K562 (cell line): ENCODE measurements around the gene ITPKB. TPM values are rescaled to one million over a fixed set of nuclear protein-coding genes. Genes with fewer than 3 reads are reported as not detected.

Experiments
- ATAC-seq: fragments of 200-7000 bp; cut with Tn5 transposase; 3 replicates; pipeline ENCODE4 v1.9.1; 2020; ENCODE audit warnings: moderate library complexity
- BruUV-seq: library from RNA; stranded (reverse); fragments of 400-500 nt; replicated peaks from 2 replicates; lab custom pipeline; 2021; lab: Mats Ljungman, UMichigan
- CTCF ChIA-PET: fragments of 300-600 bp; formaldehyde crosslinking; extraction: SDS; loops from one replicate; lab custom pipeline; 2021; ENCODE audit warnings: low intra/inter-chr PET ratio; lab: Yijun Ruan, JAX
- POLR2A ChIA-PET: fragments of 300-600, 350-650 bp; sonication (Branson Sonifier 250); formaldehyde crosslinking; extraction: SDS; loops from one replicate; lab custom pipeline; 2021; ENCODE audit warnings: antibody characterized with exemption, inconsistent platforms; lab: Yijun Ruan, JAX
- DNase-seq, 4 experiments: peaks; one replicate each; pipeline versions ENCODE4 v3.0.0 to v3.0.0-alpha.2; 2011 to 2018; ENCODE audit warnings: low spot score in 3 of 4, mixed read lengths in 3 of 4; ENCODE audit errors: extremely low read depth in 1 of 4
- FAIRE-seq: peaks from 2 replicates; lab custom pipeline; 2011; peaks lifted over from hg19 to GRCh38; lab: Jason Lieb, UNC
- H2AFZ ChIP-seq: 2 replicates; pipeline ENCODE4 v1.6.0; 2011; ENCODE audit warnings: low read depth, low read length, control low read depth, inconsistent platforms
- H3K27ac ChIP-seq: fragments of 200-600 bp; 3 replicates; pipeline ENCODE4 v1.8.0; 2011; ENCODE audit warnings: low read depth, mild to moderate bottlenecking, control low read depth, inconsistent platforms, low read length, moderate library complexity, mixed read lengths; ENCODE audit errors: extremely low read depth
- H3K27me3 ChIP-seq, 2 experiments: fragments of 300-600 bp in 1 of 2; 2 replicates in 1 of 2; 3 replicates in 1 of 2; pipeline versions ENCODE4 v1.6.0 to v1.8.0; 2011; ENCODE audit warnings: inconsistent platforms in 2 of 2, low read length in 2 of 2, mild to moderate bottlenecking in 1 of 2, mixed read lengths in 1 of 2, moderate library complexity in 1 of 2; ENCODE audit not compliant: control insufficient read depth in 2 of 2, insufficient read depth in 2 of 2
- H3K36me3 ChIP-seq: fragments of 300-600 bp; 3 replicates; pipeline ENCODE4 v1.8.0; 2011; ENCODE audit warnings: mild to moderate bottlenecking, low read length, inconsistent platforms; ENCODE audit not compliant: control insufficient read depth, insufficient read depth
- H3K4me1 ChIP-seq, 2 experiments: fragments of 200-600 bp in 1 of 2; replicated peaks in 1 of 2; 2 replicates in 1 of 2; 3 replicates in 1 of 2; pipeline versions ENCODE4 v1.5.1 to v1.8.0; 2011; ENCODE audit warnings: inconsistent platforms in 2 of 2, low read length in 2 of 2, mild to moderate bottlenecking in 1 of 2, mixed read lengths in 1 of 2, moderate library complexity in 1 of 2; ENCODE audit not compliant: control insufficient read depth in 2 of 2, insufficient read depth in 2 of 2
- H3K4me2 ChIP-seq: 2 replicates; pipeline ENCODE4 v1.6.1; 2011; ENCODE audit warnings: low read length, control low read depth, inconsistent platforms, mixed read lengths; ENCODE audit not compliant: insufficient read depth
- H3K4me3 ChIP-seq: fragments of 200-600 bp; sonication (generic), shearing (Covaris generic); 2 replicates; pipeline ENCODE4 v1.5.1; 2016; ENCODE audit warnings: control low read depth, inconsistent platforms
- H3K79me2 ChIP-seq: fragments of 200-600 bp; 3 replicates; pipeline ENCODE4 v1.8.0; 2011; ENCODE audit warnings: low read length, inconsistent platforms; ENCODE audit not compliant: control insufficient read depth, insufficient read depth
- H3K9ac ChIP-seq, 2 experiments: 2 replicates each; pipeline versions ENCODE4 v1.6.0 to v1.6.1; 2011; ENCODE audit warnings: low read depth in 2 of 2, low read length in 2 of 2, control low read depth in 1 of 2, inconsistent platforms in 1 of 2, mild to moderate bottlenecking in 1 of 2, mixed read lengths in 1 of 2; ENCODE audit not compliant: insufficient read depth in 1 of 2
- H3K9me1 ChIP-seq: one replicate; pipeline ENCODE4 v1.6.0; 2011; ENCODE audit warnings: inconsistent platforms, mild to moderate bottlenecking, low read length, moderate library complexity; ENCODE audit not compliant: control insufficient read depth, insufficient read depth
- H3K9me3 ChIP-seq: replicated peaks from 2 replicates; pipeline ENCODE4 v1.5.1; 2011; ENCODE audit warnings: low read depth, low read length, inconsistent platforms; ENCODE audit not compliant: control insufficient read depth, insufficient read depth
- H4K20me1 ChIP-seq: replicated peaks from 2 replicates; pipeline ENCODE4 v1.6.1; 2011; ENCODE audit warnings: low read length, inconsistent platforms, mixed read lengths; ENCODE audit not compliant: control insufficient read depth, insufficient read depth
- MEF2A ChIP-seq: IDR thresholded peaks from 2 replicates; pipeline ENCODE4 v1.6.1; 2011; ENCODE audit warnings: low read depth, mild to moderate bottlenecking, low read length, moderate library complexity; ENCODE audit not compliant: control insufficient read depth
- NFE2L1 ChIP-seq: fragments of 450-650 bp; IDR thresholded peaks from 2 replicates; pipeline ENCODE4 v1.6.1; 2016; ENCODE audit warnings: missing genetic modification characterization, low read depth, mild to moderate bottlenecking, missing compliant biosample characterization, moderate library complexity, borderline replicate concordance
- RBM17 ChIP-seq: fragments of 200-400 bp; formaldehyde crosslinking; IDR thresholded peaks from 2 replicates; pipeline ENCODE4 v1.6.1; 2017; ENCODE audit warnings: low read depth, mild to moderate bottlenecking, low read length, borderline replicate concordance
- ZNF589 ChIP-seq: fragments of 200-800 bp; sonication (Bioruptor generic); IDR thresholded peaks from 2 replicates; pipeline ENCODE4 v1.6.1; 2016; ENCODE audit warnings: low read depth, missing genetic modification characterization, missing compliant biosample characterization
- ZNF717 ChIP-seq: fragments of 250-450 bp; sonication (Bioruptor Pico); IDR thresholded peaks from 2 replicates; pipeline ENCODE4 v1.5.0; 2021
- WGBS: fragments of 100-300 bp; shearing (Covaris generic); methylation state at CpG from one replicate; pipeline ENCODE4 v1.1.6; 2016; ENCODE audit warnings: low coverage, mixed read lengths; ENCODE audit not compliant: insufficient coverage; ENCODE audit errors: missing lambda C conversion rate; 5-methylcytosine and 5-hydroxymethylcytosine counted together
- in situ Hi-C: fragments of 300-500 bp; cut with MboI; formaldehyde crosslinking; loops from 4 replicates; pipeline ENCODE4 v1.15.0; 2018; ENCODE audit warnings: inconsistent platforms, mixed read lengths
- intact Hi-C: fragments of 100-400 bp; cut with micrococcal nuclease; formaldehyde crosslinking; loops from 2 replicates; pipeline ENCODE4 v1.14.2; 2022
- polyA plus RNA-seq, 8 experiments: library from polyadenylated mRNA; depleted of rRNA in 4 of 8; stranded (reverse) in 5 of 8; unstranded in 3 of 8; fragments of >200 nt; fragmentation: Nextera tagmentation in 2 of 8; fragmentation: Illumina TruSeq in 1 of 8; extraction: Ambion mirVana in 2 of 8; extraction: Trizol in 1 of 8; gene quantifications; 2 replicates each; pipeline versions ENCODE4 v1.2.1 to v1.2.3, GENCODE V29; 2011 to 2014; ENCODE audit warnings: inconsistent platforms in 1 of 8, missing spikeins in 1 of 8
- total RNA-seq, 7 experiments: library from RNA; depleted of rRNA in 6 of 7; stranded (reverse); fragments of >200 nt in 6 of 7; fragmentation: Illumina TruSeq in 2 of 7; extraction: Trizol in 2 of 7; gene quantifications; 2 replicates each; pipeline versions ENCODE4 v1.2.1 to v1.2.3, GENCODE V29; 2011 to 2021; ENCODE audit warnings: low replicate concordance in 1 of 7
- TF ChIP-seq, protein P1 (sequence below): fragments of 250-450 bp; sonication (Bioruptor Pico); IDR thresholded peaks from 2 replicates; pipeline ENCODE4 v1.8.0; 2022; ENCODE audit warnings: inconsistent platforms, mild to moderate bottlenecking, moderate library complexity, borderline replicate concordance
- TF ChIP-seq, protein P2 (sequence below): fragments of 450-650 bp; conservative IDR thresholded peaks from 2 replicates; pipeline ENCODE4 v1.6.1; 2016; ENCODE audit warnings: missing genetic modification characterization, low read depth, mild to moderate bottlenecking, missing compliant biosample characterization, moderate library complexity
- TF ChIP-seq, protein P3 (sequence below), 2 experiments: IDR thresholded peaks; 2 replicates each; pipeline ENCODE4 v1.6.1; 2012; ENCODE audit warnings: improper control_type of control experiment in 2 of 2, low read depth in 2 of 2, low read length in 2 of 2, borderline replicate concordance in 1 of 2

ITPKB gene
- total and polyA plus RNA-seq, 9 of the 15 experiments (the other 6 are each of a cell fraction or from before 2014, with no cell fraction given): 0.01 to 0.22 TPM; not detected in 7

DNA sequence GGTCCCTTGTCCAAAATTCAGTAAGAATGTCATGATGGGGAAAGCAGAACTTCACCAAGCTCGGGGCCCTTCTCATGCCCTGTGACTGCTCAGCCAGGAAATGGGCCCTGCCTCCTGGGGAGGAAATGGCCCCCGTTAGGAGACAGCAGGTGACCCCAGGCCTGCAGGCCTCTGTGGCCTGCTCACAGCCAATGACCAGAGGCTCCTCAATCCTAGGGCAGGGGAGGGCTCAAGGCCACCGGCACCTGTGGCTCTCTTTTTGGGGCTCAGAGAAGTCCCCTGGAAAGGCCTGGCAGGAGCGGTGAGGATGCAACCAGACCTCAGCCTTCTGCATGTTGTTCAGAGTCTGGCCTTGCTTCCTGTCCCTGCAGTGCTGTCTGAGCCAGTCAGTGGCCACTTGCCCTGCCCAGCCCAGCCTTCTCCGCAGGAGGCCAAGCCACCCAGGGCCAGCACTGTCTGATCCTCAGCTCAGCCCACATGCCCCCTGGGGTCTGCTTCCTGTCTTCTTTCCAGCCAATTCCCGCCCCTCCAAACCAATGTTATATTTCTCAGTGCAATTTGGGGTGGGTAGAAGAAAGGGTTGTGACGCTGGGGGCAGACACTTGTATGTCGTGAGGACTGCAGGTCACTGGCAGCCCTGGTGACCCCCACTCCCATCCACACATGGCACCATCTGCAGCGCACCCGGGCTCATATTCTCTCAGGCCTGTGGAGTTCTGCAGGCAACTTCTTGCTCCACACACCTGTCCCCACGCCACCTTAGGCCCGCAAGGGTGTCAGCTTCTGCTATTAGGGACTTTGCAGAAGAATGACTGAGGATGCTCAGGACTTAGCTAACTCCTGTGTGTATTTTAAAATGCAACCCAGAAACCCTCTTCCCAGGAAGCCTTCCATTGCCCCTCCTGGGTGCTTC, 83.6 kb downstream of the ITPKB start:
- no peak overlapping the region for H3K27ac ChIP-seq
- no peaks in the 10 kb centered on the region for H3K36me3 ChIP-seq
- H3K79me2 ChIP-seq: no peaks in the 10 kb centered on the region
- CTCF ChIA-PET: no interaction called here
- no peak for ATAC-seq
- intact Hi-C loops: no loop called here
- no peak overlapping the region for H2AFZ ChIP-seq
- POLR2A ChIA-PET: interaction anchor here (0.7 to 1.3 kb wide), 3 partner anchors 15 to 166 kb away, joined by 3 to 5 read pairs (median 3); no protein-coding TSS in a partner anchor
- H3K4me1 ChIP-seq: peaks cover 0 to 1% of the 10 kb centered on the region in 2 experiments; a peak in 2 of 5 replicates
- FAIRE-seq: no peak
- no TSS peak for BruUV-seq
- DNase-seq: no peak
- H3K9me1 ChIP-seq: no peaks in the 10 kb centered on the region
- no peak overlapping the region for H3K4me3 ChIP-seq
- no peak overlapping the region for H3K4me2 ChIP-seq
- no peaks in the 10 kb centered on the region for H3K9me3 ChIP-seq
- H4K20me1 ChIP-seq: peaks cover 15% of the 10 kb centered on the region
- in situ Hi-C loops: no loop called here
- peaks cover 47 to 65% of the 10 kb centered on the region in 2 experiments for H3K27me3 ChIP-seq
- TF ChIP-seq, protein P1, sequence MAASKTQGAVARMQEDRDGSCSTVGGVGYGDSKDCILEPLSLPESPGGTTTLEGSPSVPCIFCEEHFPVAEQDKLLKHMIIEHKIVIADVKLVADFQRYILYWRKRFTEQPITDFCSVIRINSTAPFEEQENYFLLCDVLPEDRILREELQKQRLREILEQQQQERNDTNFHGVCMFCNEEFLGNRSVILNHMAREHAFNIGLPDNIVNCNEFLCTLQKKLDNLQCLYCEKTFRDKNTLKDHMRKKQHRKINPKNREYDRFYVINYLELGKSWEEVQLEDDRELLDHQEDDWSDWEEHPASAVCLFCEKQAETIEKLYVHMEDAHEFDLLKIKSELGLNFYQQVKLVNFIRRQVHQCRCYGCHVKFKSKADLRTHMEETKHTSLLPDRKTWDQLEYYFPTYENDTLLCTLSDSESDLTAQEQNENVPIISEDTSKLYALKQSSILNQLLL (CRISPR knock-in tag): no peak
- TF ChIP-seq, protein P2, sequence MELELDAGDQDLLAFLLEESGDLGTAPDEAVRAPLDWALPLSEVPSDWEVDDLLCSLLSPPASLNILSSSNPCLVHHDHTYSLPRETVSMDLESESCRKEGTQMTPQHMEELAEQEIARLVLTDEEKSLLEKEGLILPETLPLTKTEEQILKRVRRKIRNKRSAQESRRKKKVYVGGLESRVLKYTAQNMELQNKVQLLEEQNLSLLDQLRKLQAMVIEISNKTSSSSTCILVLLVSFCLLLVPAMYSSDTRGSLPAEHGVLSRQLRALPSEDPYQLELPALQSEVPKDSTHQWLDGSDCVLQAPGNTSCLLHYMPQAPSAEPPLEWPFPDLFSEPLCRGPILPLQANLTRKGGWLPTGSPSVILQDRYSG (tag): no peak
- TF ChIP-seq, protein P3, sequence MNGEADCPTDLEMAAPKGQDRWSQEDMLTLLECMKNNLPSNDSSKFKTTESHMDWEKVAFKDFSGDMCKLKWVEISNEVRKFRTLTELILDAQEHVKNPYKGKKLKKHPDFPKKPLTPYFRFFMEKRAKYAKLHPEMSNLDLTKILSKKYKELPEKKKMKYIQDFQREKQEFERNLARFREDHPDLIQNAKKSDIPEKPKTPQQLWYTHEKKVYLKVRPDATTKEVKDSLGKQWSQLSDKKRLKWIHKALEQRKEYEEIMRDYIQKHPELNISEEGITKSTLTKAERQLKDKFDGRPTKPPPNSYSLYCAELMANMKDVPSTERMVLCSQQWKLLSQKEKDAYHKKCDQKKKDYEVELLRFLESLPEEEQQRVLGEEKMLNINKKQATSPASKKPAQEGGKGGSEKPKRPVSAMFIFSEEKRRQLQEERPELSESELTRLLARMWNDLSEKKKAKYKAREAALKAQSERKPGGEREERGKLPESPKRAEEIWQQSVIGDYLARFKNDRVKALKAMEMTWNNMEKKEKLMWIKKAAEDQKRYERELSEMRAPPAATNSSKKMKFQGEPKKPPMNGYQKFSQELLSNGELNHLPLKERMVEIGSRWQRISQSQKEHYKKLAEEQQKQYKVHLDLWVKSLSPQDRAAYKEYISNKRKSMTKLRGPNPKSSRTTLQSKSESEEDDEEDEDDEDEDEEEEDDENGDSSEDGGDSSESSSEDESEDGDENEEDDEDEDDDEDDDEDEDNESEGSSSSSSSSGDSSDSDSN (IDR thresholded peaks at IDR 0.05; ENCODE audit: borderline replicate concordance in 1 of 2, low read depth in 2 of 2, low read length in 2 of 2): no peak
- no peak for TF ChIP-seq RBM17
- TF ChIP-seq NFE2L1: no peak
- TF ChIP-seq MEF2A: no peak
- TF ChIP-seq ZNF589 (CRISPR knock-in tag): no peak
- no peak for TF ChIP-seq ZNF717
- 1% methylated on average over 12 of the region's 12 CpGs for WGBS
- H3K9ac ChIP-seq: no peak overlapping the region
